Liver (tissue), 9 donors: ENCODE results near the gene DCAF4L1. TPM values are rescaled to one million over a fixed set of nuclear protein-coding genes. Genes with fewer than 3 reads are reported as not detected.

Experiments used
- DNase-seq: peaks from one replicate; pipeline ENCODE4 v3.0.0-alpha.2; 2017; ENCODE audit warnings: low spot score
- H3K27ac ChIP-seq, 2 donors: one replicate each; pipeline ENCODE4 v1.7.0; 2013; ENCODE audit warnings: inconsistent platforms in 2 of 2, low read length in 2 of 2, control low read depth in 1 of 2, low read depth in 1 of 2, mild to moderate bottlenecking in 1 of 2
- H3K27me3 ChIP-seq, 4 donors: one replicate each; pipeline versions ENCODE4 v1.6.1 to v1.7.0; 2013; ENCODE audit warnings: low read length in 3 of 4, inconsistent platforms in 1 of 4, mild to moderate bottlenecking in 1 of 4, moderate library complexity in 1 of 4; ENCODE audit not compliant: control insufficient read depth in 4 of 4, insufficient read depth in 4 of 4
- H3K36me3 ChIP-seq, 4 donors: one replicate each; pipeline versions ENCODE4 v1.6.1 to v1.7.0; 2013; ENCODE audit warnings: low read length in 3 of 4, mild to moderate bottlenecking in 3 of 4, low read depth in 1 of 4, moderate library complexity in 1 of 4; ENCODE audit not compliant: control insufficient read depth in 4 of 4, insufficient read depth in 3 of 4
- H3K4me1 ChIP-seq, 4 donors: one replicate each; pipeline versions ENCODE4 v1.6.1 to v1.7.0; 2013; ENCODE audit warnings: low read length in 3 of 4, mild to moderate bottlenecking in 3 of 4, moderate library complexity in 1 of 4; ENCODE audit not compliant: control insufficient read depth in 4 of 4, insufficient read depth in 4 of 4
- H3K4me3 ChIP-seq, 3 donors: one replicate each; pipeline versions ENCODE4 v1.6.1 to v1.7.0; 2013; ENCODE audit warnings: low read length in 3 of 3, control low read depth in 1 of 3, low read depth in 1 of 3, mild to moderate bottlenecking in 1 of 3
- H3K9ac ChIP-seq, 2 donors: one replicate each; pipeline ENCODE4 v1.7.0; 2013; ENCODE audit warnings: low read length in 2 of 2, mild to moderate bottlenecking in 2 of 2, moderate library complexity in 2 of 2, control low read depth in 1 of 2, low read depth in 1 of 2
- H3K9me3 ChIP-seq, 4 donors: one replicate each; pipeline versions ENCODE4 v1.6.1 to v1.7.0; 2013; ENCODE audit warnings: low read length in 3 of 4; ENCODE audit not compliant: control insufficient read depth in 4 of 4
- EGR1 ChIP-seq, 2 donors: IDR thresholded peaks; 2 replicates each; pipeline ENCODE4 v1.6.1; 2016 to 2018; ENCODE audit warnings: antibody characterized with exemption in 2 of 2, low read depth in 2 of 2
- FOXA1 ChIP-seq: IDR thresholded peaks from 2 replicates; pipeline ENCODE4 v1.6.1; 2016; ENCODE audit warnings: antibody characterized with exemption
- FOXA2 ChIP-seq: IDR thresholded peaks from 2 replicates; pipeline ENCODE4 v1.6.1; 2016; ENCODE audit warnings: antibody characterized with exemption
- HNF4A ChIP-seq, 2 donors: conservative IDR thresholded peaks; 2 replicates each; pipeline ENCODE4 v1.6.1; 2016; ENCODE audit warnings: antibody characterized with exemption in 2 of 2, mild to moderate bottlenecking in 2 of 2
- HNF4G ChIP-seq: IDR thresholded peaks from 2 replicates; pipeline ENCODE4 v1.6.1; 2016; ENCODE audit warnings: antibody characterized with exemption
- JUND ChIP-seq, 2 donors: IDR thresholded peaks; 2 replicates each; pipeline ENCODE4 v1.6.1; 2016; ENCODE audit warnings: antibody characterized with exemption in 2 of 2
- MAX ChIP-seq: IDR thresholded peaks from 2 replicates; pipeline ENCODE4 v1.6.1; 2016; ENCODE audit warnings: antibody characterized with exemption
- NR2F2 ChIP-seq: IDR thresholded peaks from 2 replicates; pipeline ENCODE4 v1.6.1; 2016; ENCODE audit warnings: antibody characterized with exemption
- RAD21 ChIP-seq, 2 donors: IDR thresholded peaks; 2 replicates each; pipeline ENCODE4 v1.6.1; 2016; ENCODE audit warnings: antibody characterized with exemption in 2 of 2, mild to moderate bottlenecking in 2 of 2
- RXRA ChIP-seq, 2 donors: IDR thresholded peaks; 2 replicates each; pipeline ENCODE4 v1.6.1; 2017 to 2018; ENCODE audit warnings: antibody characterized with exemption in 2 of 2, mild to moderate bottlenecking in 1 of 2
- SP1 ChIP-seq: IDR thresholded peaks from 2 replicates; pipeline ENCODE4 v1.6.1; 2018; ENCODE audit warnings: antibody characterized with exemption, mild to moderate bottlenecking
- TAF1 ChIP-seq: conservative IDR thresholded peaks from 2 replicates; pipeline ENCODE4 v1.6.1; 2016; ENCODE audit warnings: antibody characterized with exemption, mild to moderate bottlenecking
- YY1 ChIP-seq: IDR thresholded peaks from 2 replicates; pipeline ENCODE4 v1.6.1; 2016; ENCODE audit warnings: antibody characterized with exemption, mild to moderate bottlenecking
- WGBS: extraction: QIAGEN DNeasy Blood & Tissue Kit; methylation state at CpG from one replicate; pipeline ENCODE4 v1.1.7; 2013; 5-methylcytosine and 5-hydroxymethylcytosine counted together
- polyA plus RNA-seq, 2 donors: library from polyadenylated mRNA; stranded (reverse) in 1 of 2; unstranded in 1 of 2; fragments of 200-250 nt in 1 of 2; fragments of >200 nt in 1 of 2; fragmentation: Nextera tagmentation in 1 of 2; extraction: Ambion mirVana in 1 of 2; gene quantifications; one replicate each; pipeline versions ENCODE4 v1.2.1 to v1.2.3, GENCODE V29; 2013 to 2015
- total RNA-seq, 2 donors: library from RNA; depleted of rRNA; stranded (reverse); fragments of >200 nt; gene quantifications; one replicate each; pipeline ENCODE4 v1.2.3, GENCODE V29; 2014
- TF ChIP-seq, protein P1 (sequence below): IDR thresholded peaks from 2 replicates; pipeline ENCODE4 v1.6.1; 2016; ENCODE audit warnings: antibody characterized with exemption, mild to moderate bottlenecking
- TF ChIP-seq, protein P2 (sequence below): fragments of 150-350 bp; IDR thresholded peaks from 2 replicates; pipeline ENCODE4 v1.5.1; 2017; ENCODE audit warnings: improper control_type of control experiment, low read depth, low read length; ENCODE audit not compliant: missing input control
- donor health status: healthy.
- donor health status: healthy.
- donor health status: healthy.
- donor health status: healthy.
- donor health status: healthy.

DCAF4L1 gene
- total and polyA plus RNA-seq, 4 donors = under 0.01 to 0.59 (median 0.06) TPM

DNA sequence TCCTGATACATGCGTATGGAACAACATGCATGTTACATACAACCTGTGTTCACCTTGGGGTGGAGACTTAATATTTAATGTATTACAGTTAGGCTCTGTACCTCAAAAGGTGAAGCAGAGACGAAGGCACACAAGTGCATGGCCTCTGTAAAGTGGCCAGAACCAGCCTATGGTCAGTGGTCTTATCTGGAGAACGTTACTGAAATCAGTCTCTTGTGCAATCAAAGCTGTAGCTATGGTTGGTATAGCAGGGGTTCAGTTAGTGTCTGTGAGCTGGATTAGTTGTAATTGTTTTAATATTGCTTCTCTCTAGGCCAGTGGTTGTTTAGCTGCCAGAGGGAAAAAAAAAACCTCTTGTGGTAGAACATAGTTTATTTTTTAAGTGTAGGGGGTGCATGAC, 48.6 kb upstream of the DCAF4L1 start:
- H3K4me3 ChIP-seq = no peak overlapping the region
- no peak overlapping the region for H3K27ac ChIP-seq
- WGBS = 74% methylated on average over 3 of the region's 3 CpGs
- TF ChIP-seq FOXA2 (no peak), TAF1 (no peak), YY1 (no peak), FOXA1 (no peak)
- TF ChIP-seq, protein P1, sequence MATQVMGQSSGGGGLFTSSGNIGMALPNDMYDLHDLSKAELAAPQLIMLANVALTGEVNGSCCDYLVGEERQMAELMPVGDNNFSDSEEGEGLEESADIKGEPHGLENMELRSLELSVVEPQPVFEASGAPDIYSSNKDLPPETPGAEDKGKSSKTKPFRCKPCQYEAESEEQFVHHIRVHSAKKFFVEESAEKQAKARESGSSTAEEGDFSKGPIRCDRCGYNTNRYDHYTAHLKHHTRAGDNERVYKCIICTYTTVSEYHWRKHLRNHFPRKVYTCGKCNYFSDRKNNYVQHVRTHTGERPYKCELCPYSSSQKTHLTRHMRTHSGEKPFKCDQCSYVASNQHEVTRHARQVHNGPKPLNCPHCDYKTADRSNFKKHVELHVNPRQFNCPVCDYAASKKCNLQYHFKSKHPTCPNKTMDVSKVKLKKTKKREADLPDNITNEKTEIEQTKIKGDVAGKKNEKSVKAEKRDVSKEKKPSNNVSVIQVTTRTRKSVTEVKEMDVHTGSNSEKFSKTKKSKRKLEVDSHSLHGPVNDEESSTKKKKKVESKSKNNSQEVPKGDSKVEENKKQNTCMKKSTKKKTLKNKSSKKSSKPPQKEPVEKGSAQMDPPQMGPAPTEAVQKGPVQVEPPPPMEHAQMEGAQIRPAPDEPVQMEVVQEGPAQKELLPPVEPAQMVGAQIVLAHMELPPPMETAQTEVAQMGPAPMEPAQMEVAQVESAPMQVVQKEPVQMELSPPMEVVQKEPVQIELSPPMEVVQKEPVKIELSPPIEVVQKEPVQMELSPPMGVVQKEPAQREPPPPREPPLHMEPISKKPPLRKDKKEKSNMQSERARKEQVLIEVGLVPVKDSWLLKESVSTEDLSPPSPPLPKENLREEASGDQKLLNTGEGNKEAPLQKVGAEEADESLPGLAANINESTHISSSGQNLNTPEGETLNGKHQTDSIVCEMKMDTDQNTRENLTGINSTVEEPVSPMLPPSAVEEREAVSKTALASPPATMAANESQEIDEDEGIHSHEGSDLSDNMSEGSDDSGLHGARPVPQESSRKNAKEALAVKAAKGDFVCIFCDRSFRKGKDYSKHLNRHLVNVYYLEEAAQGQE = no peak
- TF ChIP-seq, protein P2, sequence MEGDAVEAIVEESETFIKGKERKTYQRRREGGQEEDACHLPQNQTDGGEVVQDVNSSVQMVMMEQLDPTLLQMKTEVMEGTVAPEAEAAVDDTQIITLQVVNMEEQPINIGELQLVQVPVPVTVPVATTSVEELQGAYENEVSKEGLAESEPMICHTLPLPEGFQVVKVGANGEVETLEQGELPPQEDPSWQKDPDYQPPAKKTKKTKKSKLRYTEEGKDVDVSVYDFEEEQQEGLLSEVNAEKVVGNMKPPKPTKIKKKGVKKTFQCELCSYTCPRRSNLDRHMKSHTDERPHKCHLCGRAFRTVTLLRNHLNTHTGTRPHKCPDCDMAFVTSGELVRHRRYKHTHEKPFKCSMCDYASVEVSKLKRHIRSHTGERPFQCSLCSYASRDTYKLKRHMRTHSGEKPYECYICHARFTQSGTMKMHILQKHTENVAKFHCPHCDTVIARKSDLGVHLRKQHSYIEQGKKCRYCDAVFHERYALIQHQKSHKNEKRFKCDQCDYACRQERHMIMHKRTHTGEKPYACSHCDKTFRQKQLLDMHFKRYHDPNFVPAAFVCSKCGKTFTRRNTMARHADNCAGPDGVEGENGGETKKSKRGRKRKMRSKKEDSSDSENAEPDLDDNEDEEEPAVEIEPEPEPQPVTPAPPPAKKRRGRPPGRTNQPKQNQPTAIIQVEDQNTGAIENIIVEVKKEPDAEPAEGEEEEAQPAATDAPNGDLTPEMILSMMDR = no peak
- peaks cover 6 to 19% (median 14%) of the 10 kb centered on the region in 4 donors for H3K4me1 ChIP-seq
- no peak for DNase-seq
- H3K9ac ChIP-seq = no peak overlapping the region
- no peaks in the 10 kb centered on the region for H3K27me3 ChIP-seq
- no peaks in the 10 kb centered on the region for H3K9me3 ChIP-seq
- H3K36me3 ChIP-seq = peaks cover 0 to 2% (median 0%) of the 10 kb centered on the region in 4 donors

DNA sequence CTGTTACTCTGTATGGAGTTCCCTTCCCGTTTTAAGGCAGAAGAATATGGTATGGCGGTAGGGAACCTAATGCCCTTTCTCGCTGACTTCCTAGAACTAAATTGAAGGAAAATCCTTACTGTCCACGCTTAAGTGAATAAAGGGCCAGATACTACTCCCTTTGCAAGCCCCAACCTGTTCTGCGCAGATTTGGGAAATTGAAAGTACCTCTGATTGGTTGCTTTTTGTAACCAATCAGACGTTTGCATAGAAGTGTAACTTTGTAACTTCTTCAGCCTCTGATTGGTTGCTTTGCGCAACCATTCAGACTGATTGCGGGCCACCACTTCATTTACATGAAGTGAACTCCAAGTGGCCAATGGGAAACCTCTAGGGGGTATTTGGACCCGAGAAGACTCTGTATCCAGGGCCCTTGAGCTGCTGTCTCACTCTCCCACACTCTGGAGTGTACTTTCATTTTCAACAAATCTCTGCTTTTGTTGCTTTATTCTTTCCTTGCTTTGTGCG, 47.5 kb upstream of the DCAF4L1 start:
- Histone ChIP-seq H3K27me3 (no peaks in the 10 kb centered on the region), H3K27ac (peak overlapping the region; percentile 93 to 97), H3K4me1 (peaks cover 6 to 28% (median 20%) of the 10 kb centered on the region in 4 donors), H3K36me3 (no peaks in the 10 kb centered on the region), H3K9me3 (no peaks in the 10 kb centered on the region), H3K4me3 (peak overlapping the region; percentile 82 to 94 (median 93)), H3K9ac (peak overlapping the region; percentile 79 to 85)
- TF ChIP-seq TAF1 (no peak), HNF4G (no peak), EGR1 (IDR thresholded peaks at IDR 0.05; ENCODE audit: low read depth in 2 of 2) (no peak), FOXA2 (no peak), HNF4A (conservative IDR thresholded peaks at IDR 0.05) (peak; percentile 2 to 52), RAD21 (IDR thresholded peaks at IDR 0.05) (no peak), SP1 (peak; percentile 85)
- no peak for DNase-seq
- 52% methylated on average over 10 of the region's 10 CpGs for WGBS

DNA sequence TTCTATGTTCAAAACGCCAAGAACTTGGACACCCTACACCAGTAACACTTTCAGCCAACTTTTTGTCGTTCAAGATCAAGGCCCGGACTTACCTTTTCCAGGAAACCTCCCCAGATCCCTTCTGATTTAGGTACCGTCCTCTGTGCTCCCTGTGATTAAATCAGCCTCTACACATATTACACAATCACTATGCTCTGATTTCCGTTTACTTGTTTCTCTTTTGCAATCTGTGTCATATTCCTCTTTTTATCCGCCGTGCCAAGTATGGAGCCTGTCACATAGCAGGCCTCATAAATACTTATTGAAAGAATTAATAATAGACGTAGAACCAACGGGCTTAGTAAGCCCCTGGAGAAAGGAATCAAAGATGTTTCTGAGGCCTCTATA, 47.0 kb upstream of the DCAF4L1 start:
- Histone ChIP-seq H3K27ac (peak overlapping the region; percentile 93 to 97), H3K4me3 (peak overlapping the region; percentile 82 to 94 (median 93)), H3K4me1 (peaks cover 6 to 33% (median 25%) of the 10 kb centered on the region in 4 donors), H3K27me3 (no peaks in the 10 kb centered on the region), H3K9ac (peak overlapping the region; percentile 79 to 85), H3K36me3 (peaks cover 0 to under 1% (median 0%) of the 10 kb centered on the region in 4 donors), H3K9me3 (no peaks in the 10 kb centered on the region)
- WGBS = 28% methylated on average over 9 of the region's 9 CpGs
- DNase-seq = no peak
- TF ChIP-seq FOXA2 = no peak
- peak; percentile 17 for TF ChIP-seq SP1
- no peak for TF ChIP-seq HNF4G
- no peak for TF ChIP-seq FOXA1
- peak in 1 of 2 donors; percentile 25 for TF ChIP-seq JUND (IDR thresholded peaks at IDR 0.05)
- TF ChIP-seq, protein P1 = no peak
- no peak for TF ChIP-seq TAF1
- peak in 1 of 2 donors; percentile 11 for TF ChIP-seq RXRA (IDR thresholded peaks at IDR 0.05)
- TF ChIP-seq HNF4A (conservative IDR thresholded peaks at IDR 0.05) = no peak
- TF ChIP-seq NR2F2 = no peak
- no peak for TF ChIP-seq EGR1 (IDR thresholded peaks at IDR 0.05; ENCODE audit: low read depth in 2 of 2)
- TF ChIP-seq MAX = no peak
- TF ChIP-seq, protein P2 = no peak
